Small intestine (tissue), 7 donors: ENCODE measurements around the gene BPIFA2. TPM values are rescaled to one million over a fixed set of nuclear protein-coding genes. Genes with fewer than 3 reads are reported as not detected.

Source experiments
- DNase-seq, 2 donors: peaks; one replicate each; pipeline versions ENCODE4 v3.0.0 to v3.0.0-alpha.2; 2013
- FAIRE-seq: peaks from 2 replicates; lab custom pipeline; 2012; peaks lifted over from hg19 to GRCh38; lab: Jason Lieb, UNC
- H3K27ac ChIP-seq, 3 donors: one replicate each; pipeline ENCODE4 v1.5.1; 2013; ENCODE audit warnings: low read length in 2 of 3, mild to moderate bottlenecking in 2 of 3, control low read depth in 1 of 3, inconsistent platforms in 1 of 3, low read depth in 1 of 3, moderate library complexity in 1 of 3
- H3K27me3 ChIP-seq, 3 donors: one replicate each; pipeline ENCODE4 v1.6.1; 2013; ENCODE audit warnings: low read length in 3 of 3, inconsistent platforms in 1 of 3; ENCODE audit not compliant: control insufficient read depth in 3 of 3, insufficient read depth in 3 of 3
- H3K36me3 ChIP-seq, 3 donors: one replicate each; pipeline ENCODE4 v1.6.1; 2013; ENCODE audit warnings: low read length in 3 of 3, inconsistent platforms in 1 of 3, low read depth in 1 of 3, mild to moderate bottlenecking in 1 of 3, moderate library complexity in 1 of 3; ENCODE audit not compliant: control insufficient read depth in 3 of 3, insufficient read depth in 2 of 3
- H3K4me1 ChIP-seq, 3 donors: one replicate each; pipeline ENCODE4 v1.6.1; 2013; ENCODE audit warnings: low read length in 2 of 3, inconsistent platforms in 1 of 3, low read depth in 1 of 3, mild to moderate bottlenecking in 1 of 3, moderate library complexity in 1 of 3; ENCODE audit not compliant: control insufficient read depth in 3 of 3, insufficient read depth in 2 of 3
- H3K4me3 ChIP-seq, 3 donors: one replicate each; pipeline ENCODE4 v1.5.1; 2013; ENCODE audit warnings: low read length in 3 of 3, control low read depth in 1 of 3, inconsistent platforms in 1 of 3, low read depth in 1 of 3, mild to moderate bottlenecking in 1 of 3, moderate library complexity in 1 of 3
- H3K9me3 ChIP-seq, 2 donors: one replicate each; pipeline ENCODE4 v1.6.1; 2013; ENCODE audit warnings: low read depth in 1 of 2, low read length in 1 of 2; ENCODE audit not compliant: control insufficient read depth in 2 of 2, insufficient read depth in 1 of 2
- WGBS, 3 donors: extraction: QIAGEN DNeasy Blood & Tissue Kit; methylation state at CpG; one replicate each; pipeline ENCODE4 v1.1.7; 2013; 5-methylcytosine and 5-hydroxymethylcytosine counted together
- polyA plus RNA-seq, 4 donors: library from polyadenylated mRNA; stranded (reverse) in 3 of 4; unstranded in 1 of 4; fragments of 200-250 nt in 3 of 4; fragments of 120-200 nt in 1 of 4; gene quantifications; one replicate each; pipeline versions ENCODE4 v1.2.1 to v1.2.3, GENCODE V29; 2013
- donor health status: healthy with polysubstance abuse.
- donor health status: control.
- donor health status: control.
- donor health status: Bipolar disorder and iron deficiency.
- donor health status: healthy.

The BPIFA2 gene
- polyA plus RNA-seq, 4 donors = not detected

- DNase-seq (no peak), FAIRE-seq (no peak)
- WGBS, 3 donors = 74 to 86% (median 78%) methylated on average over 1 of the region's 1 CpG
- Histone ChIP-seq H3K27me3 (no peaks in the 10 kb centered on the region), H3K36me3 (no peaks in the 10 kb centered on the region), H3K4me1 (peaks cover 0 to 4% (median 0%) of the 10 kb centered on the region in 3 donors), H3K27ac (no peak overlapping the region), H3K9me3 (no peaks in the 10 kb centered on the region), H3K4me3 (no peak overlapping the region)
These were observed 24.0 kb downstream of the BPIFA2 start for GRCh38 chr20:33191955-33192354.

- H3K4me1 ChIP-seq = peaks cover 0 to 4% (median 0%) of the 10 kb centered on the region in 3 donors
- DNase-seq (no peak), FAIRE-seq (no peak)
- H3K9me3 ChIP-seq = no peaks in the 10 kb centered on the region
- 51 to 68% (median 64%) methylated on average over 8 of the region's 8 CpGs for WGBS, 3 donors
- H3K36me3 ChIP-seq = no peaks in the 10 kb centered on the region
- no peaks in the 10 kb centered on the region for H3K27me3 ChIP-seq
- H3K27ac ChIP-seq = no peak overlapping the region
- H3K4me3 ChIP-seq = no peak overlapping the region
These were observed 25.0 kb downstream of the BPIFA2 start for GRCh38 chr20:33192912-33193501.

- no peaks in the 10 kb centered on the region for H3K9me3 ChIP-seq
- H3K27ac ChIP-seq = no peak overlapping the region
- H3K27me3 ChIP-seq = no peaks in the 10 kb centered on the region
- no peaks in the 10 kb centered on the region for H3K36me3 ChIP-seq
- FAIRE-seq (no peak), DNase-seq (no peak)
- no peaks in the 10 kb centered on the region for H3K4me1 ChIP-seq
- 73 to 85% (median 83%) methylated on average over 3 of the region's 3 CpGs for WGBS, 3 donors
- no peak overlapping the region for H3K4me3 ChIP-seq
These were observed 31.1 kb downstream of the BPIFA2 start for GRCh38 chr20:33199026-33199425.

GRCh38 chr20:33202451-33202850, 34.5 kb downstream of the BPIFA2 start:
- FAIRE-seq (no peak), DNase-seq (no peak)
- WGBS, 3 donors = 47 to 64% (median 50%) methylated on average over 4 of the region's 4 CpGs
- Histone ChIP-seq H3K36me3 (no peaks in the 10 kb centered on the region), H3K27ac (no peak overlapping the region), H3K9me3 (no peaks in the 10 kb centered on the region), H3K27me3 (no peaks in the 10 kb centered on the region), H3K4me1 (no peaks in the 10 kb centered on the region), H3K4me3 (no peak overlapping the region)

- WGBS, 3 donors = 84 to 85% (median 84%) methylated on average over 3 of the region's 3 CpGs
- Histone ChIP-seq H3K9me3 (no peaks in the 10 kb centered on the region), H3K27me3 (no peaks in the 10 kb centered on the region), H3K4me1 (no peaks in the 10 kb centered on the region), H3K4me3 (no peak overlapping the region), H3K27ac (no peak overlapping the region), H3K36me3 (no peaks in the 10 kb centered on the region)
- FAIRE-seq (no peak), DNase-seq (no peak)
These were observed 35.5 kb downstream of the BPIFA2 start for GRCh38 chr20:33203444-33203843.

- H3K27ac ChIP-seq = no peak overlapping the region
- FAIRE-seq = no peak
- H3K4me1 ChIP-seq = no peaks in the 10 kb centered on the region
- no peaks in the 10 kb centered on the region for H3K9me3 ChIP-seq
- H3K27me3 ChIP-seq = peaks cover 0 to 9% (median 0%) of the 10 kb centered on the region in 3 donors
- 7 to 8% (median 7%) methylated on average over 13 of the region's 13 CpGs for WGBS, 3 donors
- peak; percentile 55 to 76 for DNase-seq
- no peak overlapping the region for H3K4me3 ChIP-seq
- no peaks in the 10 kb centered on the region for H3K36me3 ChIP-seq
These were observed 41.8 kb downstream of the BPIFA2 start for GRCh38 chr20:33209789-33210188.

- H3K27me3 ChIP-seq = peaks cover 0 to 9% (median 0%) of the 10 kb centered on the region in 3 donors
- no peaks in the 10 kb centered on the region for H3K4me1 ChIP-seq
- WGBS, 3 donors = 17 to 45% (median 28%) methylated on average over 1 of the region's 1 CpG
- H3K27ac ChIP-seq = no peak overlapping the region
- FAIRE-seq (no peak), DNase-seq (no peak)
- H3K4me3 ChIP-seq = no peak overlapping the region
- H3K9me3 ChIP-seq = no peaks in the 10 kb centered on the region
- H3K36me3 ChIP-seq = no peaks in the 10 kb centered on the region
These were observed 42.4 kb downstream of the BPIFA2 start for GRCh38 chr20:33210371-33210770.

- no peak for FAIRE-seq
- WGBS, 3 donors = 16 to 23% (median 18%) methylated on average over 5 of the region's 5 CpGs
These were observed 44.0 kb downstream of the BPIFA2 start for GRCh38 chr20:33211817-33212424.

More at GRCh38 chr20:33211817-33212424, 44.0 kb downstream of the BPIFA2 start:
- peak; percentile 38 to 53 for DNase-seq
- no peak overlapping the region for H3K4me3 ChIP-seq
- no peaks in the 10 kb centered on the region for H3K4me1 ChIP-seq
- H3K36me3 ChIP-seq = no peaks in the 10 kb centered on the region
- H3K9me3 ChIP-seq = no peaks in the 10 kb centered on the region
- H3K27ac ChIP-seq = no peak overlapping the region
- H3K27me3 ChIP-seq = peaks cover 0 to 9% (median 0%) of the 10 kb centered on the region in 3 donors
